ENCODE measurements around the gene PBX4.
A peak's percentile ranks its signal among the peaks of the same experiment; 100 is the strongest.

The PBX4 gene

GRCh38 chr19:19587771-19588170 lies 30.7 kb downstream of the PBX4 start:
- no peak for DNase-seq

DNA sequence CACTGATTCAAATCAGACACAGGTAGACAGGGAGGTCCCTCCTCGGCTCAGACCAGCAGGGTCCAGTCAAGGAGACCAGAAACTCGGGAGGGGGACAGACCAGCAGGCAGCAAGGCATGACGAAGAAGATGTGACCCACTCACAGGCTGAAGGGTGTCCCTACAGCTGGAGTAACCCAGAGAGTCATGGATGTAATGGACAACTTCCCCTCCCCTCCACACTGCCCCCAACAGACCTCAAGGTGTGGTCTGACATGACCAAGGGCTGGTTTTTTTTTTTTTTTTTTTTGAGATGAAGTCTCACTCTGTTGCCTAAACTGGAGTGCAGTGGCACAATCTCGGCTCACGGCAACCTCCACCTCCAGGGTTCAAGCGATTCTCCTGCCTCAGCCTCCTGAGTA lies 34.1 kb downstream of the PBX4 start:
- no peak for DNase-seq

- no peak for DNase-seq
Observed at GRCh38 chr19:19582471-19582870, 36.0 kb downstream of the PBX4 start.

DNA sequence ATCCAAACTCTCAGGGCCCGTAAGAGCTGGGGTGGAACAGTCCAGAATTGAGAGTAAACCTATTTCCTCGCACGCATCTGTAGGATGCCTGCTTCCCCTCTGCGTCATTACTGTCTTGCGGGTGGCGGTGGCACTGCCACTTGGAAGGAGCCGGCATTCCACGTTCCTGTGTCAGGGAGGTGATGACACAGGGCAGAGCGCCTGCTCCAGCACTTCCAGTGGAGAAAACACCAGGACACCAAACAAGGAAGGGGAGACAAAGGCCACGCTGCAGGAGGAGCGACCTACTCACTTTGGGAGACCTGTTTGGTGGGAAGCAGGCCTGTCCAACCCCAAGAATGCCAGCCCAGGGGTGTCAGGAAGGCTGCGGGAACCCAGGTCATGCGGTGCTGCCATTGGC lies 37.1 kb downstream of the PBX4 start:
- no peak for DNase-seq

DNA sequence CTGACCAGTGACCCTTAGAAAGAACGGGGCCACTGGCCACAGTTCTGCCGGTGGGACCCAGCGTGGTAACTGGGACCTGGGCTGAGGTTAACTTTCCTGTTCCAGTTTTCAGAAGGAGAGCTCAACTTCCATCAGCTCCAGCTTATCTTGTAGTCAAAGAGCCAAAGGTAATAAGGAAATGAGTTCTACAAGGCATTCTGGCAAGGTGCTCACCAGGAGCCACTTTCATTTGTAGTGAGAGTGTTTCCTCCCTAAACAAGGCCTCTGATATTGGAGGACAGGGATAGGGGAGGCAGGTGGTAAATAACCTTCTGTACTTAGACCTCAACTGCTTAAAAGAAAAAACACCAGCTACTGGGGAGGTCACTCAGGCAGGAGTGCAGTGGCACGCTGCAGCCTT lies 38.1 kb downstream of the PBX4 start:
- no peak for DNase-seq

GRCh38 chr19:19579533-19580361 lies 38.7 kb downstream of the PBX4 start:
- DNase-seq: no peak

GRCh38 chr19:19578252-19578651 lies 40.2 kb downstream of the PBX4 start:
- no peak for DNase-seq

DNA sequence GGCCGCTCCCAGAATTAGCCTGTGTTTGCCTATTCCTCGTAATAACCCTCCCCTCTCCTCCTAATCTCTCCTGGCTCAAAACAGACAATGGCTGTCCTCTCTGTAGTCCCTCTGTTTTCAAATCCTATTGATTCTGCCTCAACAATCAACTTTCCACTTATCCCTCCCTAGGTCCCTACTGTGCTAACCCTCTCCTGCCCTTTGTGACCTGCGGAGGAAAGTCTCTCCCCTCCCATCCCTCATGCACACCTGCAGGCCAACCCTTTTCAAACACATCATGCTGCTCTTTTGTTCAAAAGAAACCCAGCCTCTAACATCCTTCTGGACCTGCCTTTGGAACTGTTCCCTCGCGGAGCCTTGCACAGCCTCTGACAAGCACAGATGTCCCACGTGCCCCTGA lies 43.1 kb downstream of the PBX4 start:
- no peak for DNase-seq

DNA sequence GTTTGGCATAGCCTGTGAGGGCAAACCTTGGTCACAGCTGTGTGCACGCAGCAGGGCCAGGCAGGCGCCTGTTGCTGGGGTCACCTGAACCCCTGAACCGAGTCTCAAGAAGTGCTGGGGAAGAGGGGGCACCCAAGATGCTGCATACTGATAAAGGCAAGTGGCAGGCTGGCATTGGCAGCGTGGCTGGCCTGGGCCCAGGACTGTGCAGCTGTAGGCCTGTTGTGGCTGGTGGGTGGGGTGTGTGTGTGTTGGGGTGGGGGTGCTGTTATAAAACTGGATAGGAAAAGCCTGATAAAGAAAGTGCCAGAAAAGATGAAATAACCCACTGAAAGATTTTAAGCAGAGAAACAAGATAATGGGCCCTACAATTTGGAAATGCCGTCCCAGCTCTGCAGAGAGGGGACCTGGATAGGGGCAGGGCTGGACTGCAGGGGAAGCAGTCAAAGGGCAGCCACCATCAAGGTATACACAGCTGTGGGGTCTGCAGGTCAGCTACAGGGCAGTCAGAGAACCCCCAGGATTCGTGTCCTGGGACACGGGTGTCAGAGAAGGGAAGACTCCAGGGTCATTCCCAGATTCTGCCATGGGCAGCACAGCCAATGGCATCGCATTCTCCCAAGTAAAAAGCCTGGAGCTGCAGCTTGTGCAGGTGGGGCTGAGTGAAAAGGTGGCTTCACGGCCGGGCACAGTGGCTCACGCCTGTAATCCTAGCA lies 47.3 kb downstream of the PBX4 start:
- DNase-seq: no peak

GRCh38 chr19:19570571-19570970 lies 47.9 kb downstream of the PBX4 start:
- no peak for DNase-seq

- no peak for DNase-seq
Observed at GRCh38 chr19:19568802-19569756, 49.4 kb downstream of the PBX4 start.

DNA sequence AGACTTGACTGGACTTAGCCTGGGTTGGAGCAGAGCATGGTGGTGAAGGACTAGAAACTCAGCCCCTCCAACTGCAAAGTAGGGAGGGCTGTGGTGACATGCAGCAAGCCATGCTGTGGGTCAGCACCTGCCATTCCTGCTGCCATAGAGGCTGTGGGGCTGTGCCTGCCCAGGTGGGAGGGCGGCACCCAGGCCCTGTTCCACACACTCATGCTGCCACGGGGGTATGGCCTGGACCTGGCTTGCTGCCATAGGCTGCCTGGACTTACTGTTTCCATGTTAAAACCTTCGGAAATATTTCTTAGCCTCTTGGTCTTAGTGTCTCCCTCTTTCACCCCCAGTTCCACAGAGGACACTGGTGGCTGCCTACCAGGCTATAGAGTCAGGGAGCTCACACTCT lies 51.1 kb downstream of the PBX4 start:
- no peak for DNase-seq

DNA sequence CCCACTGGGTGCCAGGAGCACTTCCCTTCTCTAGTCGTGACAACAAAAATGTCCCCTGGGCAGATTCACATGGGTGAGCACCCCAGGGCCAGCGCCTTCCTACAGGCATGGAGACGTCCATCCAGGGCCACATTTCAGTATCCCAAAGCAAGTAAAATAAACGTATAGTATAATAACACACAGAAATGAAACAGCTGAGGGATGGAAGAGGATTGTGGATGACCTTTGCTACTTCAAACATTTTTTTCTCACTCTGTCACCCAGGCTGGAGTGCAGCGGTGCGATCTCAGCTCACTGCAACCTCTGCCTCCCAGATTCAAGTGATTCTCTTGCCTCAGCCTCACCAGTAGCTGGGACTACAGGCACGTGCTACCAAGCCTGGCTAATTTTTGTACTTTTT lies 52.2 kb downstream of the PBX4 start:
- DNase-seq: no peak

DNA sequence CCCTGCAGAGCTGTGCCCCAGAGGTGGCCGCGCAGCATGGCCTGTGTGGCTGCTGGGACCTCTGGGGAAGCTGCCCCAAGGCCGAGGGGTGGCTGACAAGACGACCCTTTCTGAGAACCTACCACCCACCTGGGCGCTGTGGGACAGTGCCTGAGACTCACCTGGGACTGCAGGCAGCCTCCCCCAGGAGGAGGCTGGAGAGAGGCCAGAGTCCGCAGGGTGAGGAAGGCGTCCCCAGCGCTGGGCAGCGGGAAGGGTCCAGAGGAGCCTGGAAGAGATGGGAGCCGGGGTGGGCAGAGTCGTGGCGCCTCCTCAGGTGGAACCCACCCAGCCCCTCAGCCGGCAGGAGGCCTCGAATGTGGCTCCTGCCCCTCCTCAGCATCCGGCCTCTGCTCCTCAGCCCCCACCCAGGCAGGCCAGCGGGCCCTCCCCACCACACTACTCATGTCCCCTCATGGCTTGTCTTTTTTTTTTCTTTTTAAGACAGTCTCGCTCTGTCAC lies 55.1 kb downstream of the PBX4 start:
- DNase-seq: no peak

DNA sequence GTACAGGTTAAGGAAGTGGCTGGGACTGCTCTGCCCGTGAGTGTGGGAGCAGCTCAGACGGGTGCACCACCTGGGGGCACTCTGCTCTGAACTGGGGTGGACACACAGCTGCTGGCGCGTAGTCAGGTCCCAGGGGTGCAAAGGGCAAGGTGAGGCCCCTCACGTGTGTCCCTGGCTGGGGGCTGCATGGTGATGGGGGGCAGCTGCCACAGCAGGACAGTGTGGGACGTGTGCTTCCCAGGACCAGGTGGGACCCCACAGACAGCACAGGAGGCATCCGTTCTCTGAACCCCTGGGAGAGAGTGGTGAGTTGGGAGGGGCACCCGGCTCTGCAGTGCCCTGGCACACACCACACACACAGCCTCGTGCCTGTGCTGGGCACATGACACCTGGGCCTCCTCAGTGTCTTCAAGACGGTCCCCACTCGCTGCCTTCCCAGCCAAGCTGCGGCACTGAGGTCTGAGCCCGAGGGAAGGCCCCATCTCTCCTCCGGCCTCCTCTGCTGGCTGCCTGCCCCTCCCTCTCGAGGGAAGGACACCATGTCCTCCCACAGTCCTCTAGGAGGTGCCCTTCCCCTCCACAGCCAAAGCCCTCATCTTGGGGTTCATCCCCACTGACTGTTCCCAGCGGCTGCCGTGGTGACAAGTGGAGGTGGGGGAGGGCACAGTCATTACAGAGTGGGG lies 55.7 kb downstream of the PBX4 start:
- DNase-seq: peak; percentile 25

DNA sequence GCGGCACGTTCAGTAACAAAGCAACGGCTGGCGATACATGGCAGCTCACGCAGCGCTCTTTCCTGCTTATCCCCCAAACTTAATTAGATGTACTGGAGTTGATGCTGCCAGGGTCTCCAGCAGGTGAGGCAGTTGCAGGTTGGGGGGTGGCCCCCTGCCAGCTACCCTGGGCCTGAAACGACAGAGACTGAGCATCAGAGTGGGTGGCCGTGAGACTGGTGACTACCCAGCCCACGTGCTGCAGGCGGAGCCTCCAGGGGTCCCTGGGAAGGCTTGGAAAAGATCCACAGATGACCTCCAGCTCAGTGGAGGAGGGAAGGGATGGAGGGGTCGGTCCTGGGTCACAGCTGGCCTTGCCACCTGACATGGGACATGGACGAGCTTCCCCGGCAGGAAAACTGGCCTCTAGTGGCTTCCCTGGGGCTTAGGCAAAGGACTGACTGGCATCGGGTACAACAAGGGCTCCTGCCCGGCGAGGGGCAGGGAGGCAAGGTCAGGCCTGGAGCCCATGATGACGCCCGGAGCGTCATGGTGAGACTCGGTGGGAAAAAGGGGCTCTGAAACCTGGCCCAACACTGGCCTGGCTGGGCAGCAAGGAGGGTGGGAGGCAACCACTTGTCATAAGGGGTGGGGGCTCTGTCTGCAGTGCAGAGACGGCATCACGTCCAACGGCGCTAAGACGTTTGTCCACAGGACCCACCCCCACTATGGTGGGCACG lies 56.4 kb downstream of the PBX4 start:
- DNase-seq: no peak

DNA sequence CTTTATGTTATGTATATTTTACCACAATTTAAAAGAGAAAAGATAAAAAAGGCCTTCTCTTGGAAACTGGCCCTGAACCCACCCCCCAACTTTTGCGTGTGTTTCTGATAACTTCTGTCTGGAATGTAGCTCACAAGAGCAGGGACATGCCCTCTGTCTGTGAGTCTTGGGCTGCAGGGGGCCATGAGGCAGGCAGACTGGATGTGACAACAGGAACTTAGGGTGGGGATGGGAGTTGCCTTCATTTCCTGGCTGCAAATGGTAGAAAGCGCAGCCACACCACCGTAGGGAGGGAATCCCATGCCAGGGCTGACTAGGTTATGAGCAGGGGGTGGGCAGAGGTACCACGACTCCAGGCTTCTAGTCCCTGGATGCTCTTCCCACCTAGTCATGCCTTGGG lies 58.6 kb downstream of the PBX4 start:
- no peak for DNase-seq

DNA sequence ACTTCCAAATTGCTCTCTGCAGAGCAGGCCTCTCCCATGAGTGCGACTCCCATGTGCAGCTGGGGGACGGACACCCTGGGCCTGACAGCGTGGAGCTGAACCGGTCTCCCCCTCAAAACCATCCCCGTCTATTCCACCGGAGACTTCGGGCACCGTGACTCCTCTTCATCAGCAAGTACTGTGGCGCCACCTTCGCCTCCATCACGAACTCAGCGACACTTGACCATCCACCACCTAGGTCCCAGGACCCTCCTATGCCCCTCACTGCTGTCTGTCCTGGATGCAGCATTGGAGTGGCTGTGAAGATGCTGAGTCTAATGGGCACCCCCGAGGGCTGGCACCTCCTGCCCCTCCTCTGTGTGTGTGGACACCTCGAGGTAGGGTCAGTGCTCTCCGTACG lies 59.9 kb downstream of the PBX4 start:
- no peak for DNase-seq

- no peak for DNase-seq
Observed at GRCh38 chr19:19558055-19558454, 60.4 kb downstream of the PBX4 start.

DNA sequence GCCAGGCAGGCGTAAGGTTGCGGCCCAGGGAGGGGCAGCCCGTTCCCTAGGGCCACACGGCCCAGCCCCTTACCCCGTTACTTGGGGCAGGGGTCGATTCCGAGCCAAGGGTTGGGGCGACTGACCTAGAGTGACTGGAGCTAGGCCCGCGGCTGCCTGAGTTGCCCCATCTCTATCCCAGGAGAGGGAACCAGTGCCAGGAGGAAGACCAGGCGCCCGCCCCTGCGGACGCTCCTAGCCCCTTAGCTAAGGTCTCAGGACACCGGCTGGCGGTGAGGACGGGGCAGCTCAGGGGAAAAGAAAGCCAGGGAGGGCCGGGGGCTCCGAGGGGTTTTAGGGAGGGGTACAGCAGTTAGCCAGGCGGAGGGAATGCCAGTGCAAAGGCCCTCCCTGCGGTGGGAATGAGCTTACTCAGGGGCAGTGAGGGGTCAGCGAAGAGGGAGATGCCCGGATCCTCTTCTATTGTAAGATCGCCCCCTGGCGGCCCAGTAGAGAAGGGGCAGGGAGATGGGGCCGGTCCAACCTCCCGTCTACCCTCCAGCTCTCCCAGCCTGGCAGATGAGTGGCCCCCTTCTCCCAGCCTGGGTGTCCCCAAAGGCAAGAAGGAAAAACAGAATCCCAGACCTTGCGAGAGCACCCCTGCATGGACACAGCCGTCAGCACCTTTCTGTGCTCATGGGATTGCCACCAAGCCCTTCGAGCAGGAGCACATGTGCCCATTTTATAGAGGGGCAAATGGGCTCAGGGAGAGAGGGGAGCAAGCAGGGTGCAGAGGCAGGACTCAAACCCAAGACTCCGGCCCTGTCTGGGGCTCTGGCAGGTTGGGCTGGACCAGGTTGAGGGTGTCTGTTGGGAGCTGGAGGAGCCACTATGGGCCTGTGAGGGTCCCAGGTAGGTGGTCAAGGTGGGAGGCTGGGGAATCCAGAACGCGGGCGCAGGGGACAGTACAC lies 64.1 kb downstream of the PBX4 start:
- DNase-seq: peak; percentile 42

DNA sequence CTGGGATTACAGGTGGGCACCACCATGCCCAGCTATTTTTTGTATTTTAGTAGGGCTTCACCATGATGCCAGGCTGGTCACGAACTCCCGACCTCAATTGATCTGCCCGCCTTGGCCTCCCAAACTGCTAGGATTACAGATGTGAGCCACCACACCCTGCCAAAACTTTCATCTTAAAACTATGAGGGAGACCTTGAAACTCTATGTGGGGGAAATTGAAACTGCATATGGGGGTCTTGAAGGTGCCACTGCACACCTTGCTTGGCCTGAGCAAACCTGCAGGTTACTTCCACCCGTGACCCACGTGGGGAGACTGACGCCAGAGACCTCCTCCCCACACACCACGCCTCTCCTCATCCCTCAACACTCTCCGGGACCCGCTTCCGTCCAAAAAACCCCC lies 64.8 kb downstream of the PBX4 start:
- no peak for DNase-seq

All from effector CD4-positive, alpha-beta T cell (primary cell).